ENCODE measurements around the gene GPC6.

GPC6 gene

GRCh38 chr13:93966267-93966936, 739.8 kb downstream of the GPC6 start:
- DNase-seq (ENCODE audit: low read depth in 2 of 2): no peak

- DNase-seq (ENCODE audit: low read depth in 2 of 2): no peak
These were observed 740.7 kb downstream of the GPC6 start for GRCh38 chr13:93967286-93967685.

DNA sequence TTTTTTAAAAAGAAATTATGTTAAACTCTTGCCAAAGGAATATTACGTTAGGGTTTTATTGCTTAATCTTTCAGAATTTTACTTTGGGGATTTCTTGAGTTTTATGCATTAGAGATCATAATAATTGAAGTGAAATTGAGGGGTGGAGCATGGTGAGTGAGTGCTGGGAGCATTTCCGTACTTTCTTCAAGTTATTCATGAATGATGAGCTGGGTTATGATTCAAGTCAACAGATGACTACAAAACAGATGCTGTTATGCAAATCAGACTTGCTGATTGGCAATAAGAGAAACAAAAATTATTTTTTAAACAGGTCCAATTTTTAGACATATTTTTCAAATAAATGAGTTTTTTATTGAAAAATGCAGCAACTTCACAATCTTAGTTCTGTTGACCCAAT, 748.6 kb downstream of the GPC6 start:
- DNase-seq (ENCODE audit: low read depth in 2 of 2): no peak

DNA sequence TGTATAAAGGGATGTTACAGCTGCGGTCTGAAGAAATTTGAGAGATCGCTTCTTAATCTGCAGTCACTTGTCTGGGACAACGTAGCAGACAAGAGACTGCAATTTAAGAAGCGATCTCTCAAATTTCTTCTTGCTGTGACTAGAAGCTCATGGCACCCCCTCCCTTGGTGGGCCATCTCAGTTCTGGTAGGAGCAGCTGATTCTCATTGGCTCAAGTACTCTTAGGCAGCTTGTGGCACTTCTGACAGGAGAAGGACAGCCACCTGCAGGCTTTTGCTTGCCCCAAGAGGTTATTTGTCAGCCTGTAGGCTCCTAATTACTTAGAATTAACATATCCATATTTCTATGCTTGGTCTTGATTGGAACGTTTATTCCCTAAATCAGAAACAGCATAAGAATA, 749.9 kb downstream of the GPC6 start:
- DNase-seq (ENCODE audit: low read depth in 2 of 2): no peak

- DNase-seq (ENCODE audit: low read depth in 2 of 2): no peak
These were observed 751.4 kb downstream of the GPC6 start for GRCh38 chr13:93977986-93978385.

DNA sequence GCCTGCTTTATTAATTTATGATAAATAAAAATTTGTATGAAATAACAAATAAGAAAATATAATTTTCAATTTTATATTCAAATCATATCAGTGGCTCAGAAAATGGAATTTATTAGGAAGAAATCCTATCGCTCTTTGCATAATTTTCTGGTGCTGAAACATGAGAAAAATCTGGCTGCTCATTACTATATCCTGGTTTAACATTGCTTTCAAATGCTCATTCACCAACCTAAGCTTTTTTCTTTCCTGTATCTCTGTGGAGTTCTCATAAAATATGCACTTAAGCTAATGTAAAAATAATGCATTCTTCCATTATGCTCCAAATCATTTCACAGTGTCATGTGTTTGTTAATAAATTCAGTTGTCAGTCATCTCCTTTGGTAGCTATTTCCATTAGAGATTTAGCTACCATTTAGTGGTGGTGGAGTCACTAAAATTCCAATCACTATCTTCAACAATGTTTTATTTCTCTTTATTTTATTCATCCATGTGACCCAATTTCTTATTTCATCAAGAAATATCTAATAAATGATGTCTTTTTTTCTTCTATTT, 754.9 kb downstream of the GPC6 start:
- no peak for DNase-seq (ENCODE audit: low read depth in 2 of 2)

DNA sequence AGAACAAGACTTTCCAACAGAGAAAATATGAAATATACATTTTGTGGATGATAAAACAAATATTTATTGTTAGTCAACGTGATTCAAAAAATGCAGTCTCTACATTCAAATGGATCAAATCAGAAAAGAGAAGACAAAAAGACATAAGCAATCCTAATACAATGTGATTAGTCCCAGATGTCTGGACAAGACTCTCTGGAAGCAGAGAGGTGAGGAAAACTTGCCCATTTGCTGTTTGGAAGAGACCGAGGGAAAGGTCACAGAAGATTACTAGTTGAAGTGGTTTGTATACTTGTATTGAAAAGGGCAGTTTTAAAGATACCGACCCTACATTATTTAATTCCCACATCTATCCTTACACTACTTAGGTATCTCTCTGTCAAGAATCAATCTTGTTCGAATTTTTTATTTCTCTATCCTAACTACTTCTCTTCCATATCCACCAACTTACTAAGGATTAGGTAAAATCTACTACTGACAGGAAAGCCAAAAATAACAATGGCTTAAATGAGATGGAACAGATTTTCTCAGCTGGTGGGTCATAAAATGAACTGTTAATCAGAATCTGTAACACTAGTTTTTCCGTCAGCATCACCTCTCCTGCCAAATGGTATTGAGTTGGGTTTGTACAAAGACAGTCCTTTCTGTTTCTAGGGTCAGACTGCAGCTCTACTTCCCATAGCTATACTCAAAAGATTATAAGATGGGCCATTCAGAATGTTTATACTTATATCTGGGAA, 755.7 kb downstream of the GPC6 start:
- DNase-seq (ENCODE audit: low read depth in 2 of 2): no peak

DNA sequence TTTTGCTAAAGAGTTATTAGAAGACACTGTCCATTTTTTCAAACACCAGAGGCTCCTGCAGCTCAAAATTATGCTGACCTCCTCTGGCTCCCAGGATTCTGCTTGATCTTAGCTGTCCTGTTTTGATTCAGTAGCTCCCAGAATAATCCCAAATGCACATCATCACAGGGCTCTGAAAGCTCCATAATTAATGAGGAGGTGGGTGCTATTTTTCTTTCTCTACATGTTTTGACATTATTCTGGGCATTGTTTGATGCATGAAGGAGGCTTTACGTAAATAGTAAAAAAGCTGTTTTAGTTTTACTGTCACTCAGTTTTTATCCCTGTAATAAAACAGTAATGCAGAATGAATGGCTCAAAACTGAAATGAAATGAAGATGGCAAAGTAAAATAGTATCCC, 757.4 kb downstream of the GPC6 start:
- no peak for DNase-seq (ENCODE audit: low read depth in 2 of 2)

DNA sequence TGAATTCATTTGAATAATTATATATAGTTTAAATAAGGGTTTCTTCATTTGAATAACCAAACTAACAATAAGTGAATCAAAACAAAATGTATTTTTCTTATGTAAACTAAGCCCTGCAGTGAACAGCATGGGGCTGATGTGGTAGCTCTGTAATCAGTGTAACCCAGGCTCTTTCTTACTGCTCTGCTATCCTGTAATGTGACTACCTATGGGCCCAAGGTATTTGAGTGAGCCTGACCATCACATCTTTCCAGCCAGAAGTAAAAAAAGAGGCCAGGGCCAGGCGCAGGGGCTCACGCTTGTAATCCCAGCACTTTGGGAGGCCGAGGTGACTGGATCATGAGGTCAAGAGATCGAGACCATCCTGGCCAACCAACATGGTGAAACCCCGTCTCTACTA, 758.3 kb downstream of the GPC6 start:
- no peak for DNase-seq (ENCODE audit: low read depth in 2 of 2)

GRCh38 chr13:93987458-93987857, 760.9 kb downstream of the GPC6 start:
- DNase-seq (ENCODE audit: low read depth in 2 of 2): no peak

- no peak for DNase-seq (ENCODE audit: low read depth in 2 of 2)
These were observed 765.0 kb downstream of the GPC6 start for GRCh38 chr13:93991569-93991968.

- DNase-seq (ENCODE audit: low read depth in 2 of 2): no peak
These were observed 769.9 kb downstream of the GPC6 start for GRCh38 chr13:93996481-93996880.

DNA sequence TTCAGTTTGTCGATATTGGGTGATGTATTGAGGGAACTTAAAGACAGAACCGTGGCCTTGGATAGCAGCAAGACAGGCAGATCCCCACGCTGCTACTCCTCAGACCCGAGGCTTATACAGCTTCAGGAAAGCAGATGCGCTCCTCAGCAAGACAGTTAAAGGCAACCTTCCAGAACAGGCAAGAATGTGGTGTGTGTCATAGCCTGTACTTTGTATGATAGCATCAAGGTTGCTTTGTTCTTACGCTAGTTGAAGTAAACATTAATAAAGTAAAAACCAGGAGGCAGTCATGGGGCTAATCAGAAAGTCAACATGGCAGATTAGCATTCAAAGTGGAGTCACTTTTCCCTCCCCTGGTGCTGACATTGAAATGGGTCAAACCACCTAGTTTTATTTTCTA, 779.7 kb downstream of the GPC6 start:
- DNase-seq (ENCODE audit: low read depth in 2 of 2): no peak

DNA sequence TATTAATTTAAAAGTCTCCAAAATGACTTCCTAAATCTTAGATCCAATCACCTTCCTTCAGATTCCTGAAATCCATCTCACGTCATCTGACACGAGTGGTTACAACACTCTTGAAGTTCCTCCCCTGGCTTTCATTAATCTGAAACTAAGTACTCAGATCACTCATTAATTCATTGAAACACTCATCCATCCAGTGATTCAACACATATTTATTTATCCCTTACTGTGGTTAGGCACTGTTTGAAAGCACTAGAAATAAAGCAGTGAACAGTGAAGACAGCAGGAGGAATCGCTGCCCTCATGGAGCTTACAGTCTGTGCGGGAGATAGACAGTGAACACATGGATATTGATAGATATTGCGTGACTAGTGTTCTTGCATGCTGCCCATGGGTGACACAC, 780.5 kb downstream of the GPC6 start:
- DNase-seq (ENCODE audit: low read depth in 2 of 2): no peak

DNA sequence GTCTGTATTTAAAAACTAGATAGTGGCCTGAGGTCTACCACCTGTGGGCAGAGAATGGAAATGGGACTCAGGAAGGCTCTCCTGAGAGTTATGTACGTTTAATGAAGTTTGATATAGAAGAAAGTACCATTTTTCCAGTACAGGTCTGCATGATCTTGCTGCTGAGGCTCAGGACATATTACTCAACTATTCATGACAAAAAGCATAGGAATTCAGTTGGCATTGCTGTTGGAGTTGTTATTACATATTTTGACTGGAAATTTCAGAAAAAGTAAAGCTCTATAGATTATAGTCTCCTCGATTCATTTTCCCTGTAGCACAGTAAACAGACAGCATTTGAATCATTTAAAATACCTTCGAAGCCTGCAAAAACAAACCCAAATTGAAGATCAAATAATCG, 783.1 kb downstream of the GPC6 start:
- no peak for DNase-seq (ENCODE audit: low read depth in 2 of 2)

DNA sequence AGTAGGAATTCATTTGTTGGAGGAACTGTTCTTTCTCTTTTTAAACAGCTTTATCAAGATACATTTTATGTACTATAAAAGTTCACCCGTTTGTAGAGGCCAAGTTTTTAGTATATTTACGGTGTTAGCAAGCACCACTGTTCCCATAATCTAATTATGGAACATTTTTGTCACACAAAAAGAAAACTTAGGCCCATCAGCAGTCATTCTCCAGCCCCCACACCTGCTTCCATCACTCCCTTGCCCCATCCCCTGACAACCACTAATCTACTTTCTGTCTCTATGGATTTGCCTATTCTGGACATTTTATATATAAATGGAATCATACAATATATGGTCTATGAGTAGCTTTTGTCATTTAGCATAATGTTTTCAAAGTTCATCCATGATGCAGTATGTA, 787.9 kb downstream of the GPC6 start:
- no peak for DNase-seq (ENCODE audit: low read depth in 2 of 2)

DNA sequence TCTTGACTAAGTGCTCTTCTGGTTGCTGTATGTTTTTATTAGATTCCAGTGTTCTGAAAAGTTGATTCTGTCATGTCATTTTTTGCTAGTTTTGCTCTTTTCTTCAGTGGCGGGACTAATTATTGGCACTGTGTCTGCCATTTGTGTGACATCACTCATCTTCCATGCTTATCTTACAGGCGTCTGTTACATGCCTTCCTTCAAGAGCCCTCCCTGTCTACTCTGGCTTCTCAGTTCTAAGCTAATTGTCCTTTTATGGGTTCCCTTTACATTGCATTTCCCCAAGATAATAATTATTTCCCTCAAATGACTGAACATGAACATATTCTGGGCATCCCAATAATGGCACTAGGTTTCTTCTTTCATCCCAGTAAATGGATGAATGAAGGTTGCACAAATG, 793.8 kb downstream of the GPC6 start:
- DNase-seq (ENCODE audit: low read depth in 2 of 2): no peak

DNA sequence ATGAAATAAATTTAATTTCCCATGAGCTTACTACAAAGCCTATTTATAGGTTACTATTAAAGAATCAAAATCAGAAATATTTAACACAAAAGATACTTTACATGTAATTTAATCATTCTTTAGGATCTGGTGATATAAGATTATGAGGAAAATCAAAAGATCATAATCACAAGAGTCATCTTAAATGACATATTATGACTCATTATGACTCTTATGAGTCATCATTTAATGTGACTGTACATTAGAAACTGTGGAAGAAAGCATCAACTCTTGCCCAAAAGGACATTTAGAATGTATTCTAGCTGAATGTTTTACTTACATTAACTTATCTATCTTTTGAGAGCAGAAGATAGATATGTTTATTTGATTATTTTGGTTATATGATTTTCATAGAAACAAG, 794.2 kb downstream of the GPC6 start:
- no peak for DNase-seq (ENCODE audit: low read depth in 2 of 2)

- DNase-seq (ENCODE audit: low read depth in 2 of 2): no peak
These were observed 801.6 kb downstream of the GPC6 start for GRCh38 chr13:94028234-94028633.

- DNase-seq (ENCODE audit: low read depth in 2 of 2): no peak
These were observed 802.0 kb downstream of the GPC6 start for GRCh38 chr13:94028650-94029049.

- DNase-seq (ENCODE audit: low read depth in 2 of 2): no peak
These were observed 804.0 kb downstream of the GPC6 start for GRCh38 chr13:94030415-94031119.

- no peak for DNase-seq (ENCODE audit: low read depth in 2 of 2)
These were observed 805.0 kb downstream of the GPC6 start for GRCh38 chr13:94031609-94032008.

- no peak for DNase-seq (ENCODE audit: low read depth in 2 of 2)
These were observed 806.5 kb downstream of the GPC6 start for GRCh38 chr13:94033098-94033497.
